ENCODE results near the gene FEZF2. TPM values are rescaled to one million over a fixed set of nuclear protein-coding genes. Genes with fewer than 3 reads are reported as not detected.

FEZF2 gene
- total and polyA plus RNA-seq, 2 of the 8 experiments (the other 6 are each of a cell fraction or from before 2014, with no cell fraction given) = 0.06 TPM; not detected in 1

DNA sequence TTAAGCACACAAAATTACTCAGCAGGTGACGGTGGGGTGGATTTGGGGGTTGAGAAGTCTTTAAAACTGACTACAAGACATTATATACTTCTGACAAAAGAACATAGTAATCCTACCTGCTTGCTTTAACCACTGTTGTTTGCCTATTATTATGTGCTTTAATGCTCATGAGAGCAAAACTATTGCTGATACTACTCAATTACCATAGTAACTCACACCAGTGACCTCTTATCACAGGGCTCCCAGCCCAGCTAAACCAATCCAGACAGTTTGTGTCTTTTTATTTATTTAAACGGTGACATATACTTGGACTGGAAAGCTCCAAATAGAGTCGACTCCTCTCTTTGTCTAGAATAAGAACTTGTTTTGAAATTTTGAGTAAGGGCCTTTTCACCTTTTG lies 42.8 kb upstream of the FEZF2 start:
- Histone ChIP-seq H3K56ac (replicated peaks; ENCODE audit: insufficient read length, low read depth, low read length) (no peak overlapping the region), H3K9ac (replicated peaks in 1 of 4; ENCODE audit: extremely low read depth in 1 of 4, low read depth in 3 of 4, low read length in 3 of 4) (no peak overlapping the region), H3K4me2 (ENCODE audit: insufficient read depth in 1 of 2, low read depth in 2 of 2, low read length in 2 of 2) (peak overlapping the region; percentile 52 to 66), H2BK15ac (ENCODE audit: low read length) (no peak overlapping the region), H3K14ac (ENCODE audit: insufficient read length) (no peak overlapping the region), H3K4me1 (replicated peaks in 1 of 4; ENCODE audit: control insufficient read depth in 3 of 4, insufficient read depth in 4 of 4, low read length in 3 of 4) (peaks cover 5 to 19% (median 10%) of the 10 kb centered on the region in 4 experiments), H3K9me3 (ENCODE audit: insufficient read depth in 2 of 2, low read depth in 1 of 2, low read length in 1 of 2) (no peaks in the 10 kb centered on the region), H3K23ac (ENCODE audit: insufficient read length) (no peak overlapping the region), H2BK120ac (replicated peaks; ENCODE audit: low read depth, low read length) (peak overlapping the region; percentile 77), H3K79me2 (ENCODE audit: control insufficient read depth in 1 of 2, insufficient read depth in 2 of 2, low read length in 2 of 2) (no peaks in the 10 kb centered on the region), H3K18ac (ENCODE audit: extremely low read depth, low read length) (no peak overlapping the region), H2BK5ac (ENCODE audit: low read depth, low read length) (no peak overlapping the region; the same call in 1 of the 2 replicates), H2BK20ac (ENCODE audit: low read length) (no peak overlapping the region), H3K4me3 (ENCODE audit: extremely low read depth in 1 of 4, insufficient read depth in 2 of 4, low read depth in 3 of 4, low read length in 4 of 4) (peak overlapping the region in 1 of 4 experiments; percentile 55; a peak in 2 of 8 replicates), H3K27me3 (replicated peaks in 1 of 4; ENCODE audit: control insufficient read depth in 3 of 4, extremely low read depth in 1 of 4, insufficient read depth in 3 of 4, low read length in 3 of 4) (peaks cover 0 to 29% (median 12%) of the 10 kb centered on the region in 4 experiments; a peak in 3 of 7 replicates), H3K27ac (ENCODE audit: low read depth, low read length) (no peak overlapping the region), H3K4ac (replicated peaks; ENCODE audit: insufficient read length, low read depth, low read length) (no peak overlapping the region), H4K5ac (ENCODE audit: insufficient read length, low read depth, low read length) (no peak overlapping the region), H3K79me1 (ENCODE audit: low read depth, low read length) (no peaks in the 10 kb centered on the region), H3K36me3 (ENCODE audit: control insufficient read depth in 2 of 4, insufficient read depth in 4 of 4, low read length in 3 of 4) (no peaks in the 10 kb centered on the region), H3K23me2 (ENCODE audit: low read depth, low read length) (peaks cover 4% of the 10 kb centered on the region; the same call in 1 of the 2 replicates), H4K20me1 (replicated peaks in 1 of 2; ENCODE audit: control insufficient read depth in 1 of 2, insufficient read depth in 2 of 2, low read length in 2 of 2) (no peaks in the 10 kb centered on the region), H2AK5ac (ENCODE audit: low read depth, low read length) (no peak overlapping the region), H2BK12ac (ENCODE audit: low read depth, low read length) (no peak overlapping the region), H4K91ac (replicated peaks; ENCODE audit: insufficient read length, low read length) (no peak overlapping the region), H2AFZ (ENCODE audit: low read length) (no peak overlapping the region), H4K8ac (ENCODE audit: extremely low read depth, insufficient read depth, low read length) (no peak overlapping the region)
- peak; percentile 45 for FAIRE-seq
- WGBS, 2 experiments (ENCODE audit: extremely low coverage in 1 of 2, insufficient coverage in 1 of 2, insufficient read length in 1 of 2, insufficient replicate concordance in 2 of 2, low coverage in 1 of 2, low lambda C conversion rate in 2 of 2, missing lambda C conversion rate in 1 of 2) = 43% methylated on average over 3 of the region's 3 CpGs; no CpG with 5 or more reads in 1 of the 2 experiments
- CTCF ChIA-PET (ENCODE audit: partially characterized antibody) = interaction anchor here (0.8 to 1.8 kb wide), 5 partner anchors 10 to 47 kb away, joined by 3 to 11 read pairs (median 5); no protein-coding TSS in a partner anchor
- no peak for DNase-seq (ENCODE audit: low read depth in 1 of 2, low spot score in 2 of 2)
- POLR2A ChIA-PET (ENCODE audit: partially characterized antibody) = interaction anchor here (1.2 to 1.4 kb wide), 5 partner anchors 10 to 49 kb away, joined by 3 to 7 read pairs (median 4); no protein-coding TSS in a partner anchor
- no peak for TF ChIP-seq RBBP5 (IDR thresholded peaks at IDR 0.05; ENCODE audit: borderline replicate concordance, low read depth, low read length)
- no peak for TF ChIP-seq SP2 (IDR thresholded peaks at IDR 0.05; ENCODE audit: low read length)
- TF ChIP-seq TEAD4 (IDR thresholded peaks at IDR 0.05; ENCODE audit: low read depth, low read length) = no peak
- no peak for TF ChIP-seq ASH2L (IDR thresholded peaks at IDR 0.05; ENCODE audit: low read length)
- no peak for TF ChIP-seq NRF1 (IDR thresholded peaks at IDR 0.05; ENCODE audit: low read depth, low read length)
- no peak for TF ChIP-seq RAD21 (IDR thresholded peaks at IDR 0.05 in 1 of 2, conservative IDR thresholded peaks at IDR 0.05 in 1 of 2; ENCODE audit: low read depth in 2 of 2, low read length in 2 of 2)
- TF ChIP-seq, protein P1, sequence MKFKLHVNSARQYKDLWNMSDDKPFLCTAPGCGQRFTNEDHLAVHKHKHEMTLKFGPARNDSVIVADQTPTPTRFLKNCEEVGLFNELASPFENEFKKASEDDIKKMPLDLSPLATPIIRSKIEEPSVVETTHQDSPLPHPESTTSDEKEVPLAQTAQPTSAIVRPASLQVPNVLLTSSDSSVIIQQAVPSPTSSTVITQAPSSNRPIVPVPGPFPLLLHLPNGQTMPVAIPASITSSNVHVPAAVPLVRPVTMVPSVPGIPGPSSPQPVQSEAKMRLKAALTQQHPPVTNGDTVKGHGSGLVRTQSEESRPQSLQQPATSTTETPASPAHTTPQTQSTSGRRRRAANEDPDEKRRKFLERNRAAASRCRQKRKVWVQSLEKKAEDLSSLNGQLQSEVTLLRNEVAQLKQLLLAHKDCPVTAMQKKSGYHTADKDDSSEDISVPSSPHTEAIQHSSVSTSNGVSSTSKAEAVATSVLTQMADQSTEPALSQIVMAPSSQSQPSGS (IDR thresholded peaks at IDR 0.05; ENCODE audit: low read length) = no peak
- TF ChIP-seq RFX5 (IDR thresholded peaks at IDR 0.05; ENCODE audit: borderline replicate concordance, low read depth, low read length) = no peak
- no peak for TF ChIP-seq CHD2 (IDR thresholded peaks at IDR 0.05; ENCODE audit: low read length)
- no peak for TF ChIP-seq SP1 (IDR thresholded peaks at IDR 0.05; ENCODE audit: low read depth, low read length)
- no peak for TF ChIP-seq KDM5A (IDR thresholded peaks at IDR 0.05; ENCODE audit: low read length)
- TF ChIP-seq JUND (IDR thresholded peaks at IDR 0.05; ENCODE audit: low read length) = no peak
- TF ChIP-seq SIRT6 (IDR thresholded peaks at IDR 0.05; ENCODE audit: low read length) = no peak
